Heart left ventricle (tissue), 16 donors: ENCODE data around the gene ANXA5. TPM values are rescaled to one million over a fixed set of nuclear protein-coding genes. Genes with fewer than 3 reads are reported as not detected.

ENCODE experiments used
- ATAC-seq, 4 donors: fragments of 200-7000 bp; cut with Tn5 transposase; one replicate each; pipeline ENCODE4 v1.9.1; 2020 to 2022; ENCODE audit warnings: moderate library complexity in 4 of 4, mild to moderate bottlenecking in 3 of 4, moderate number of reproducible peaks in 1 of 4
- DNase-seq, 5 donors: peaks; one replicate each; pipeline ENCODE4 v3.0.0-alpha.2; 2020
- H3K27ac ChIP-seq, 12 donors: fragments of 200-600 bp; sonication (generic) in 4 of 12; one replicate each; pipeline versions ENCODE4 v1.5.0 to v1.8.0; 2016 to 2022; ENCODE audit warnings: mild to moderate bottlenecking in 2 of 12
- H3K27me3 ChIP-seq, 9 donors: fragments of 200-600 bp; sonication (generic) in 2 of 9; one replicate each; pipeline versions ENCODE4 v1.5.1 to v1.8.0; 2016 to 2022; ENCODE audit warnings: mild to moderate bottlenecking in 3 of 9
- H3K36me3 ChIP-seq, 9 donors: fragments of 200-600 bp; sonication (generic) in 2 of 9; one replicate each; pipeline versions ENCODE4 v1.5.0 to v1.8.0; 2018 to 2022; ENCODE audit warnings: mild to moderate bottlenecking in 2 of 9
- H3K4me1 ChIP-seq, 12 donors: fragments of 200-600 bp; sonication (generic) in 4 of 12; one replicate each; pipeline versions ENCODE4 v1.5.0 to v1.8.0; 2016 to 2022; ENCODE audit warnings: mild to moderate bottlenecking in 3 of 12
- H3K4me3 ChIP-seq, 12 donors: fragments of 200-600 bp; sonication (generic) in 4 of 12; one replicate each; pipeline versions ENCODE4 v1.5.0 to v1.8.0; 2017 to 2022; ENCODE audit warnings: mild to moderate bottlenecking in 9 of 12, moderate library complexity in 4 of 12
- H3K9me3 ChIP-seq, 12 donors: fragments of 200-600 bp; sonication (generic) in 4 of 12; one replicate each; pipeline versions ENCODE4 v1.5.0 to v1.8.0; 2016 to 2022; ENCODE audit warnings: mild to moderate bottlenecking in 1 of 12
- CTCF ChIP-seq, 12 donors: fragments of 200-600 bp; sonication (generic) in 4 of 12; IDR thresholded peaks; one replicate each; pipeline versions ENCODE4 v1.5.0 to v1.8.0; 2018 to 2022; ENCODE audit warnings: antibody characterized with exemption in 12 of 12, mild to moderate bottlenecking in 5 of 12
- POLR2A ChIP-seq, 2 donors: fragments of 450-650 bp; IDR thresholded peaks; one replicate each; pipeline ENCODE4 v1.6.1; 2017; ENCODE audit warnings: antibody characterized with exemption in 2 of 2, mild to moderate bottlenecking in 2 of 2, moderate library complexity in 2 of 2
- WGBS, 4 donors: extraction: QIAGEN DNeasy Blood & Tissue Kit in 2 of 4; methylation state at CpG; one replicate each; pipeline versions ENCODE4 v1.1.5 to v1.1.7; 2013 to 2018; 5-methylcytosine and 5-hydroxymethylcytosine counted together
- intact Hi-C, 10 donors: fragments of 100-400 bp; cut with DNase I; formaldehyde crosslinking; loops; one replicate each; pipeline versions ENCODE4 v1.11.1 to v1.14.2; 2022
- long read RNA-seq, 3 donors: library from polyadenylated mRNA; unstranded; transcript quantifications; one replicate each; pipeline ENCODE4 v2.0.0, GENCODE V29; 2020 to 2021
- polyA plus RNA-seq, 2 donors: library from polyadenylated mRNA; stranded (reverse); fragments of 200-250 nt; gene quantifications; one replicate each; pipeline ENCODE4 v1.2.3, GENCODE V29; 2013
- total RNA-seq, 9 donors: library from RNA; depleted of rRNA in 2 of 9; stranded (reverse); fragments of >200 nt in 2 of 9; fragmentation: NEBNext Ultra II Directional in 3 of 9; extraction: Animal tissue kit (Norgen Biotek cat#: 25700) in 3 of 9; gene quantifications; one replicate each; pipeline versions ENCODE4 v1.1.0 to v1.2.4, GENCODE V29; 2016 to 2023
- donor health status: ischemic (EF 13 %, LVEDD 7.1; RV severe dilation, severe dysfunction).
- donor health status: healthy with polysubstance abuse.
- donor health status: DM: no; HTN: yes; CAD: no.
- donor health status: DM: no; HTN: no; CAD: no.
- donor health status: ischemic (EF 25% LVEDD 6.9; RV normal size, moderate dysfunction).
- donor health status: ischemic (EF 25% LVEDD 5.7; RV mildly dilated, moderate dysfunction).
- donor health status: healthy.
- donor health status: DM: yes; HTN: yes; CAD: no.
- donor health status: ischemic (EF 35%, LVEDD 5.7; RV mildly dilated, moderate dysfunction).
- donor health status: nonischemic (EF 11% LVEDD 7.7; RV severe dilation, severe dysfunction).
- donor health status: DM: yes; HTN: yes; CAD: no.
- donor health status: PGD.
- donor health status: ischemic (EF 29% LVEDD 5.4; RV normal size, mild dysfunction).
- donor health status: nonischemic (EF 23%, LVEDD 6.1; RV moderate dilation, normal function).

Gene ANXA5
- total RNA-seq, result 100 to 1,000 TPM; 108 to 283 (median 168) TPM
- polyA plus RNA-seq, result 100 to 1,000 TPM; 104 to 269 TPM
- long read RNA-seq, donor 1, transcript ANXA5-201 (13 exons, 1,762 nt), result major isoform, 221 of 244 reads
- long read RNA-seq, donor 1, partial matches to known transcripts, result 13 of 244 reads
- long read RNA-seq, donor 1, other reads (novel, unspliced or antisense), result 10 of 244 reads
- long read RNA-seq, donor 2, transcript ANXA5-201 (13 exons, 1,762 nt), result major isoform, 1,241 of 1,336 reads
- long read RNA-seq, donor 2, partial matches to known transcripts, result 35 of 1,336 reads
- long read RNA-seq, donor 2, other reads (novel, unspliced or antisense), result 56 of 1,336 reads
- long read RNA-seq, donor 3, transcript ANXA5-201 (13 exons, 1,762 nt), result major isoform, 400 of 432 reads
- long read RNA-seq, donor 3, partial matches to known transcripts, result 14 of 432 reads
- long read RNA-seq, donor 3, other reads (novel, unspliced or antisense), result 16 of 432 reads

- peak within 1 kb of the TSS; percentile 80 to 99 (median 96) for H3K4me3 ChIP-seq
- TF ChIP-seq POLR2A (IDR thresholded peaks at IDR 0.05) (peak; percentile 12 to 71), CTCF (IDR thresholded peaks at IDR 0.05) (peak in 11 of 12 donors; percentile 12 to 63 (median 44))
- H3K4me1 ChIP-seq, result peaks cover 0 to 54% (median 32%) of the 10 kb centered on the region in 12 donors
- peak within 1 kb of the TSS; percentile 89 to 99 (median 98) for H3K27ac ChIP-seq
- H3K9me3 ChIP-seq, result peaks cover 0 to under 1% (median 0%) of the 10 kb centered on the region in 12 donors
- intact Hi-C loops, result loop anchor here in 3 of 10 donors (1.0 to 2.0 kb wide), 4 partner anchors 14 to 104 kb away; partner anchors contain the start of gene EXOSC9 (in 2 of the 3)
- peaks cover 0 to 13% (median 0%) of the 10 kb centered on the region in 9 donors for H3K36me3 ChIP-seq
- DNase-seq (peak; percentile 90 to 96 (median 94)), ATAC-seq (peak; percentile 91 to 99 (median 96))
- no peaks in the 10 kb centered on the region for H3K27me3 ChIP-seq
- WGBS, 4 donors, result 0 to 1% (median 1%) methylated on average over 59 to 91 of the region's 91 CpGs
These were observed at the start of gene ANXA5 for GRCh38 chr4:121696581-121697461. TSS of gene ANXA5 (minus strand) at chr4:121696980. CDS start at chr4:121696589, 391 bp downstream.

GRCh38 chr4:121742794-121743193, 46.0 kb upstream of the ANXA5 start:
- intact Hi-C loops, result no loop called here
- ATAC-seq, result no peak
- no peak for DNase-seq
- TF ChIP-seq POLR2A (IDR thresholded peaks at IDR 0.05) (no peak), CTCF (IDR thresholded peaks at IDR 0.05) (no peak)
- no peaks in the 10 kb centered on the region for H3K9me3 ChIP-seq
- WGBS, 4 donors, result 49 to 69% (median 57%) methylated on average over 3 of the region's 3 CpGs
- H3K27ac ChIP-seq, result no peak overlapping the region
- no peaks in the 10 kb centered on the region for H3K27me3 ChIP-seq
- no peaks in the 10 kb centered on the region for H3K36me3 ChIP-seq
- H3K4me3 ChIP-seq, result no peak overlapping the region
- H3K4me1 ChIP-seq, result peaks cover 0 to 22% (median 0%) of the 10 kb centered on the region in 12 donors

- no peak overlapping the region for H3K4me3 ChIP-seq
- 26 to 37% (median 33%) methylated on average over 7 of the region's 7 CpGs for WGBS, 4 donors
- no peak for DNase-seq
- TF ChIP-seq CTCF (IDR thresholded peaks at IDR 0.05) (no peak), POLR2A (IDR thresholded peaks at IDR 0.05) (no peak)
- intact Hi-C loops, result no loop called here
- no peaks in the 10 kb centered on the region for H3K9me3 ChIP-seq
- H3K36me3 ChIP-seq, result no peaks in the 10 kb centered on the region
- peaks cover 0 to 22% (median 0%) of the 10 kb centered on the region in 12 donors for H3K4me1 ChIP-seq
- H3K27me3 ChIP-seq, result no peaks in the 10 kb centered on the region
- ATAC-seq, result peak in 3 of 4 donors; percentile 48 to 68 (median 59)
- no peak overlapping the region for H3K27ac ChIP-seq
These were observed 45.0 kb upstream of the ANXA5 start for GRCh38 chr4:121741751-121742150.
